ENCODE results near the gene INA.

INA gene

GRCh38 chr10:103307594-103307993 lies 30.7 kb downstream of the INA start:
- DNase-seq: no peak
- no peak overlapping the region for H3K27ac ChIP-seq (ENCODE audit: low read length, poor library complexity, severe bottlenecking)
- H3K23ac ChIP-seq (ENCODE audit: low read length in 2 of 2): no peak overlapping the region
- H3K27me3 ChIP-seq (ENCODE audit: control insufficient read depth in 1 of 2, insufficient read depth in 1 of 2, low read length in 2 of 2): no peaks in the 10 kb centered on the region
- H3K4me3 ChIP-seq (ENCODE audit: insufficient read depth in 1 of 2, low read depth in 1 of 2, low read length in 2 of 2): no peak overlapping the region
- peaks cover 5% of the 10 kb centered on the region for H3K79me1 ChIP-seq (replicated peaks; ENCODE audit: low read length, poor library complexity, severe bottlenecking)
- H2BK12ac ChIP-seq (ENCODE audit: low read length in 2 of 2): no peak overlapping the region
- H3K4me2 ChIP-seq (ENCODE audit: low read length, poor library complexity, severe bottlenecking): no peak overlapping the region
- H2BK120ac ChIP-seq (ENCODE audit: low read depth, low read length): no peak overlapping the region
- no peak overlapping the region for H2BK15ac ChIP-seq (ENCODE audit: low read depth, poor library complexity, severe bottlenecking)
- no peak overlapping the region for H4K8ac ChIP-seq (ENCODE audit: low read length)
- H2AFZ ChIP-seq (ENCODE audit: low read depth, low read length): no peak overlapping the region
- no peak overlapping the region for H3K4ac ChIP-seq (ENCODE audit: low read depth in 1 of 2, low read length in 2 of 2)
- H4K91ac ChIP-seq (ENCODE audit: low read length): no peak overlapping the region
- H2BK5ac ChIP-seq (ENCODE audit: low read depth, low read length, poor library complexity, severe bottlenecking): no peak overlapping the region
- H3K4me1 ChIP-seq (ENCODE audit: control insufficient read depth, insufficient read depth, low read depth, low read length): no peaks in the 10 kb centered on the region
- H3K9me3 ChIP-seq (ENCODE audit: control insufficient read depth, low read length): no peaks in the 10 kb centered on the region
- no peak overlapping the region for H3K9ac ChIP-seq (ENCODE audit: low read length)
- no peak overlapping the region for H2AK5ac ChIP-seq (ENCODE audit: low read length, severe bottlenecking)
- peaks cover 45 to 63% of the 10 kb centered on the region in 2 experiments for H3K36me3 ChIP-seq (ENCODE audit: control insufficient read depth in 1 of 2, insufficient read depth in 2 of 2, low read depth in 1 of 2, low read length in 2 of 2)
- WGBS: 98% methylated on average over 4 of the region's 5 CpGs
- H3K14ac ChIP-seq (ENCODE audit: low read length in 2 of 2): no peak overlapping the region
- H3K18ac ChIP-seq (ENCODE audit: low read depth in 1 of 2, low read length in 2 of 2): no peak overlapping the region

- Histone ChIP-seq H3K4ac (ENCODE audit: low read depth in 1 of 2, low read length in 2 of 2) (no peak overlapping the region), H3K4me3 (ENCODE audit: insufficient read depth in 1 of 2, low read depth in 1 of 2, low read length in 2 of 2) (no peak overlapping the region), H4K8ac (ENCODE audit: low read length) (no peak overlapping the region), H3K4me2 (ENCODE audit: low read length, poor library complexity, severe bottlenecking) (no peak overlapping the region), H2BK120ac (ENCODE audit: low read depth, low read length) (no peak overlapping the region), H3K36me3 (ENCODE audit: control insufficient read depth in 1 of 2, insufficient read depth in 2 of 2, low read depth in 1 of 2, low read length in 2 of 2) (peaks cover 47 to 71% of the 10 kb centered on the region in 2 experiments), H3K79me1 (replicated peaks; ENCODE audit: low read length, poor library complexity, severe bottlenecking) (peaks cover 9% of the 10 kb centered on the region), H2BK12ac (ENCODE audit: low read length in 2 of 2) (no peak overlapping the region), H3K9me3 (ENCODE audit: control insufficient read depth, low read length) (no peaks in the 10 kb centered on the region), H3K27me3 (ENCODE audit: control insufficient read depth in 1 of 2, insufficient read depth in 1 of 2, low read length in 2 of 2) (no peaks in the 10 kb centered on the region), H2BK5ac (ENCODE audit: low read depth, low read length, poor library complexity, severe bottlenecking) (no peak overlapping the region), H3K18ac (ENCODE audit: low read depth in 1 of 2, low read length in 2 of 2) (no peak overlapping the region), H3K14ac (ENCODE audit: low read length in 2 of 2) (no peak overlapping the region), H4K91ac (ENCODE audit: low read length) (no peak overlapping the region), H3K23ac (ENCODE audit: low read length in 2 of 2) (no peak overlapping the region), H2BK15ac (ENCODE audit: low read depth, poor library complexity, severe bottlenecking) (no peak overlapping the region), H3K27ac (ENCODE audit: low read length, poor library complexity, severe bottlenecking) (no peak overlapping the region), H2AFZ (ENCODE audit: low read depth, low read length) (no peak overlapping the region), H3K9ac (ENCODE audit: low read length) (no peak overlapping the region), H2AK5ac (ENCODE audit: low read length, severe bottlenecking) (no peak overlapping the region), H3K4me1 (ENCODE audit: control insufficient read depth, insufficient read depth, low read depth, low read length) (no peaks in the 10 kb centered on the region)
- no CpG with 5 or more reads among the region's 1 CpG for WGBS
- DNase-seq: no peak
These were observed 33.3 kb downstream of the INA start for GRCh38 chr10:103310197-103310596.

- peaks cover 6% of the 10 kb centered on the region for H3K79me1 ChIP-seq (replicated peaks; ENCODE audit: low read length, poor library complexity, severe bottlenecking)
- no peak overlapping the region for H4K8ac ChIP-seq (ENCODE audit: low read length)
- H2BK5ac ChIP-seq (ENCODE audit: low read depth, low read length, poor library complexity, severe bottlenecking): no peak overlapping the region
- H2AFZ ChIP-seq (ENCODE audit: low read depth, low read length): no peak overlapping the region
- H3K36me3 ChIP-seq (ENCODE audit: control insufficient read depth in 1 of 2, insufficient read depth in 2 of 2, low read depth in 1 of 2, low read length in 2 of 2): peaks cover 38 to 58% of the 10 kb centered on the region in 2 experiments
- H2BK15ac ChIP-seq (ENCODE audit: low read depth, poor library complexity, severe bottlenecking): no peak overlapping the region
- H3K18ac ChIP-seq (ENCODE audit: low read depth in 1 of 2, low read length in 2 of 2): no peak overlapping the region
- no peaks in the 10 kb centered on the region for H3K27me3 ChIP-seq (ENCODE audit: control insufficient read depth in 1 of 2, insufficient read depth in 1 of 2, low read length in 2 of 2)
- no peak overlapping the region for H3K4me2 ChIP-seq (ENCODE audit: low read length, poor library complexity, severe bottlenecking)
- H3K4me3 ChIP-seq (ENCODE audit: insufficient read depth in 1 of 2, low read depth in 1 of 2, low read length in 2 of 2): no peak overlapping the region
- H3K23ac ChIP-seq (ENCODE audit: low read length in 2 of 2): no peak overlapping the region
- H4K91ac ChIP-seq (ENCODE audit: low read length): no peak overlapping the region
- no peak overlapping the region for H3K27ac ChIP-seq (ENCODE audit: low read length, poor library complexity, severe bottlenecking)
- H2AK5ac ChIP-seq (ENCODE audit: low read length, severe bottlenecking): no peak overlapping the region
- H3K9ac ChIP-seq (ENCODE audit: low read length): no peak overlapping the region
- no peak overlapping the region for H3K14ac ChIP-seq (ENCODE audit: low read length in 2 of 2)
- DNase-seq: no peak
- H2BK120ac ChIP-seq (ENCODE audit: low read depth, low read length): no peak overlapping the region
- no peak overlapping the region for H3K4ac ChIP-seq (ENCODE audit: low read depth in 1 of 2, low read length in 2 of 2)
- no peaks in the 10 kb centered on the region for H3K4me1 ChIP-seq (ENCODE audit: control insufficient read depth, insufficient read depth, low read depth, low read length)
- H3K9me3 ChIP-seq (ENCODE audit: control insufficient read depth, low read length): no peaks in the 10 kb centered on the region
- no peak overlapping the region for H2BK12ac ChIP-seq (ENCODE audit: low read length in 2 of 2)
These were observed 39.1 kb downstream of the INA start for GRCh38 chr10:103316087-103316486.

- Histone ChIP-seq H3K9ac (ENCODE audit: low read length) (no peak overlapping the region), H2BK120ac (ENCODE audit: low read depth, low read length) (no peak overlapping the region), H3K27ac (ENCODE audit: low read length, poor library complexity, severe bottlenecking) (no peak overlapping the region), H2AFZ (ENCODE audit: low read depth, low read length) (no peak overlapping the region), H3K27me3 (ENCODE audit: control insufficient read depth in 1 of 2, insufficient read depth in 1 of 2, low read length in 2 of 2) (no peaks in the 10 kb centered on the region), H2AK5ac (ENCODE audit: low read length, severe bottlenecking) (no peak overlapping the region), H2BK5ac (ENCODE audit: low read depth, low read length, poor library complexity, severe bottlenecking) (no peak overlapping the region), H3K4ac (ENCODE audit: low read depth in 1 of 2, low read length in 2 of 2) (no peak overlapping the region), H3K23ac (ENCODE audit: low read length in 2 of 2) (no peak overlapping the region), H3K9me3 (ENCODE audit: control insufficient read depth, low read length) (no peaks in the 10 kb centered on the region), H4K91ac (ENCODE audit: low read length) (no peak overlapping the region), H3K4me3 (ENCODE audit: insufficient read depth in 1 of 2, low read depth in 1 of 2, low read length in 2 of 2) (no peak overlapping the region), H3K36me3 (ENCODE audit: control insufficient read depth in 1 of 2, insufficient read depth in 2 of 2, low read depth in 1 of 2, low read length in 2 of 2) (peaks cover 36 to 73% of the 10 kb centered on the region in 2 experiments), H4K8ac (ENCODE audit: low read length) (no peak overlapping the region), H3K4me2 (ENCODE audit: low read length, poor library complexity, severe bottlenecking) (no peak overlapping the region), H3K18ac (ENCODE audit: low read depth in 1 of 2, low read length in 2 of 2) (no peak overlapping the region), H2BK15ac (ENCODE audit: low read depth, poor library complexity, severe bottlenecking) (no peak overlapping the region), H3K79me1 (replicated peaks; ENCODE audit: low read length, poor library complexity, severe bottlenecking) (peaks cover 8% of the 10 kb centered on the region), H3K4me1 (ENCODE audit: control insufficient read depth, insufficient read depth, low read depth, low read length) (no peaks in the 10 kb centered on the region), H2BK12ac (ENCODE audit: low read length in 2 of 2) (no peak overlapping the region), H3K14ac (ENCODE audit: low read length in 2 of 2) (no peak overlapping the region)
- 100% methylated on average over 7 of the region's 7 CpGs for WGBS
- DNase-seq: no peak
These were observed 51.0 kb downstream of the INA start for GRCh38 chr10:103327906-103328305.
